ENCODE results near the gene ELANE.
"Not testable (repeated sequence)": the region's sequence is repeated elsewhere in the genome, so short reads cannot be mapped to it uniquely, and the experiment has no call there.

The ELANE gene

GRCh38 chr19:843180-843835 lies 8.8 kb upstream of the ELANE start:
- DNase-seq, result no peak

GRCh38 chr19:843836-844545 lies 8.1 kb upstream of the ELANE start:
- DNase-seq, result no peak

- no peak for DNase-seq
These were observed 7.5 kb upstream of the ELANE start for GRCh38 chr19:844546-844971.

GRCh38 chr19:845707-846521 lies 6.2 kb upstream of the ELANE start:
- no peak for DNase-seq

- DNase-seq, result no peak
These were observed 3.6 kb upstream of the ELANE start for GRCh38 chr19:848386-848921.

GRCh38 chr19:849195-849594 lies 2.9 kb upstream of the ELANE start:
- DNase-seq, result not testable (repeated sequence)

- DNase-seq, result no peak
These were observed 1.7 kb upstream of the ELANE start for GRCh38 chr19:850221-850978.

- no peak for DNase-seq
These were observed 1.1 kb upstream of the ELANE start for GRCh38 chr19:850979-851335.

GRCh38 chr19:853014-853585 lies 997 bp downstream of the ELANE start:
- DNase-seq, result no peak

- not testable (repeated sequence) for DNase-seq
These were observed 1.6 kb downstream of the ELANE start for GRCh38 chr19:853614-854220.

- no peak for DNase-seq
These were observed 2.4 kb downstream of the ELANE start for GRCh38 chr19:854549-854948.

- DNase-seq, result no peak
These were observed 3.0 kb downstream of the ELANE start for GRCh38 chr19:855142-855541.

- DNase-seq, result no peak
These were observed 3.5 kb downstream of the ELANE start for GRCh38 chr19:855566-856120.

GRCh38 chr19:858284-858683 lies 6.2 kb downstream of the ELANE start:
- DNase-seq, result no peak

- no peak for DNase-seq
These were observed 7.1 kb downstream of the ELANE start, which contains the start of gene CFD for GRCh38 chr19:858868-859843. TSS of gene CFD (plus strand) at chr19:859664. CDS start at chr19:859690, 26 bp downstream.

GRCh38 chr19:861141-861755 lies 9.1 kb downstream of the ELANE start:
- DNase-seq, result no peak

GRCh38 chr19:861756-862580 lies 9.9 kb downstream of the ELANE start:
- peak; percentile 66 for DNase-seq

- DNase-seq, result peak; percentile 76
These were observed 10.6 kb downstream of the ELANE start for GRCh38 chr19:862581-863314.
